Neural crest cell (in vitro differentiated cells): ENCODE results near the gene NR5A1. TPM values are rescaled to one million over a fixed set of nuclear protein-coding genes. Genes with fewer than 3 reads are reported as not detected.
A peak's percentile ranks its signal among the peaks of the same experiment; 100 is the strongest.

Experiments
- DNase-seq: peaks from one replicate; pipeline ENCODE4 v3.0.0; 2021; ENCODE audit warnings: low read depth, mixed read lengths, low spot score
- H3K27ac Mint-ChIP-seq: one replicate; pipeline ENCODE4 v1.8.0; 2021; ENCODE audit warnings: mild to moderate bottlenecking, mixed read lengths; ENCODE audit not compliant: unreplicated experiment
- H3K27me3 Mint-ChIP-seq: 2 replicates; pipeline ENCODE4 v1.8.0; 2021; ENCODE audit warnings: low read depth, mild to moderate bottlenecking, mixed read lengths
- H3K36me3 Mint-ChIP-seq: 2 replicates; pipeline ENCODE4 v1.8.0; 2021; ENCODE audit warnings: low read depth, mild to moderate bottlenecking, mixed read lengths
- H3K4me1 Mint-ChIP-seq: 2 replicates; pipeline ENCODE4 v1.8.0; 2021; ENCODE audit warnings: mixed read lengths
- H3K4me3 Mint-ChIP-seq: one replicate; pipeline ENCODE4 v1.8.0; 2021; ENCODE audit warnings: mild to moderate bottlenecking, mixed read lengths
- H3K9me3 Mint-ChIP-seq: 2 replicates; pipeline ENCODE4 v1.8.0; 2021; ENCODE audit warnings: mixed read lengths
- CTCF ChIP-seq: fragments of 200-600 bp; sonication (generic); conservative IDR thresholded peaks from 2 replicates; pipeline ENCODE4 v1.5.0; 2021; ENCODE audit warnings: antibody characterized with exemption, mild to moderate bottlenecking
- total RNA-seq: library from RNA; stranded (reverse); gene quantifications from 2 replicates; pipeline ENCODE4 v1.2.1, GENCODE V29; 2021

The NR5A1 gene
- total RNA-seq, 1 donor from 2014 or later, result 0.35 TPM

GRCh38 chr9:124450241-124450924, 56.8 kb downstream of the NR5A1 start, which contains the start of gene ADGRD2:
TSS of gene ADGRD2 (plus strand) at chr9:124450451. CDS start at chr9:124451667, 1,216 bp downstream.
- DNase-seq, result peak; percentile 47
- peak within 1 kb of the TSS; percentile 66 for H3K4me3 Mint-ChIP-seq
- peaks cover 68% of the 10 kb centered on the region for H3K27me3 Mint-ChIP-seq
- H3K27ac Mint-ChIP-seq, result no peak within 1 kb of the TSS
- H3K4me1 Mint-ChIP-seq, result peaks cover 8% of the 10 kb centered on the region
- no peaks in the 10 kb centered on the region for H3K36me3 Mint-ChIP-seq
- no peaks in the 10 kb centered on the region for H3K9me3 Mint-ChIP-seq
- TF ChIP-seq CTCF, result no peak

DNA sequence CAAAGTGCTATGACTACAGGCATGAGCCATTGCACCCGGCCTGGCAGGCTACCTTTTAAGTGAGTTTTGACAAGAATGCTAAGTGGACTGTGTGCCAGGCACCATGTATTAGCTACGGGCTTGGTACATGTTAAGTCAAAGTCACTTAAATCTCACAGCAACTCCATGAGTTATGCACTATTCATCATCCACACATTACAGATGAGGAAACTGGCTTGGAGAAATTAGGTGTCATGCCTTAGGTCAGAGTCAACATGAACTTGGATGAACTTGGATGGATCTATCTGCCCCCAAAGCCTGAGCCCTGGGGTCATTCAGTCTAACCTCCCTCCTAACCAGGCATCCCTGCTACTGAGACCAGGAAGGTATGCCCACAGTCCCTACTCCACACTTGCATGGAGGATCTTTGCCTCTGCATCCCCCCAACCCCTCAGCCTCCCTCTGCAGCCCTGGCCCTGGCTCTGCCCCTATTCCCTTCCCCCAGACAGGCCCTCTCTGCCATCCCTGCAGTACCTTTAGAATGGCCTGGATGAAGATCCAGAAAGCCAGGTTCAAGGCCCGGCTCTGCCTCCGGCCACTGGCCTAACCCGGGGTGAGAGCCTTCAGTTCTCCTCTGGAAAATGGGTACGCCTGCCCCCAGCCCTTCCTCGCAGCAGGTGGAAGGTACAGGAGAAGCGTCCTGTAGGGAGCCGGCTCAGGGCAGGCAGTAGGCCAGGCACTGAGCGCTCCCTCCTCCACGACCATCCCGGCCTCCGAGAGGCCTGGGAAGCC, 57.6 kb downstream of the NR5A1 start:
- peaks cover 8% of the 10 kb centered on the region for H3K4me1 Mint-ChIP-seq
- H3K36me3 Mint-ChIP-seq, result no peaks in the 10 kb centered on the region
- no peak overlapping the region for H3K27ac Mint-ChIP-seq
- no peak overlapping the region for H3K4me3 Mint-ChIP-seq
- H3K9me3 Mint-ChIP-seq, result no peaks in the 10 kb centered on the region
- H3K27me3 Mint-ChIP-seq, result peaks cover 63% of the 10 kb centered on the region
- TF ChIP-seq CTCF, result no peak
- DNase-seq, result no peak

DNA sequence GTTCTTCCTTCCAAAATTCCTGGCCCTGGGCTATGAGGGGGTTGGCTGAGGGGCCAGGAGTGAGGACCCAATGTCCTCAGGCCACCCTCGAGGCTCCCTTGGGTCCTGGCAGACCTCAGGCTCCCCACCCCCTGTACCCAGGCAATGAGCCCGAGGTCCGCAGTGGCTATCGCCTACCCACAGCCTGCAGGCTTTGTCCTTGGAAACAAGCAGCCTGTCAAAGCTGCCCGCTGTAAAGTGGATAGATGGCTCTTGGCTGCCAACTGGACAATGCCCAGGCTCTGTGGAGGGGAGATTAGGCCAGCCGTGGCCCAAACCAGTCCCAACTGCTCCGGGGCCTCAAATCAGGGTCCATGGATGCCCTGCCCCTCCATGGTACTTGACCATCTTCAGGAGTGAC, 59.2 kb downstream of the NR5A1 start:
- DNase-seq, result no peak
- no peak for TF ChIP-seq CTCF
- H3K36me3 Mint-ChIP-seq, result no peaks in the 10 kb centered on the region
- no peak overlapping the region for H3K27ac Mint-ChIP-seq
- peaks cover 56% of the 10 kb centered on the region for H3K27me3 Mint-ChIP-seq
- H3K4me1 Mint-ChIP-seq, result peaks cover 8% of the 10 kb centered on the region
- no peaks in the 10 kb centered on the region for H3K9me3 Mint-ChIP-seq
- no peak overlapping the region for H3K4me3 Mint-ChIP-seq

DNA sequence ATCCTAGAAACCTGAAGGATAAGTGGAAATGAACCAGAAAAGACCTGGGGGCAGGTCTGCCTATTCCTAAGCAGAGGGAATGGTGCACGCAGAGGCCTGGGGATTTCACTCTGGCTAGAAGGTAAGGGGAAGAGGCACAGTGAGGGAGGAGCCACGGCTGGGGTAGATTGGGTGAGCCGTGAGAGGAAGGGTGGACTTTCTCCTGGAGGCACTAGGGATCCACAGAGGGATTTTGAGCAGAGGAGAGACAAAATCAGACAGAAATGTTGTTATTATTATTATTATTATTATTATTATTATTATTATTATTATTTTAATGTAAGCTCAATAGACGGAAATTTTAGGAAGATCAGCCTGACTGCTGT, 59.9 kb downstream of the NR5A1 start:
- no peaks in the 10 kb centered on the region for H3K36me3 Mint-ChIP-seq
- H3K4me1 Mint-ChIP-seq, result peaks cover 8% of the 10 kb centered on the region
- no peak for TF ChIP-seq CTCF
- H3K27ac Mint-ChIP-seq, result no peak overlapping the region
- DNase-seq, result no peak
- no peak overlapping the region for H3K4me3 Mint-ChIP-seq
- H3K9me3 Mint-ChIP-seq, result no peaks in the 10 kb centered on the region
- peaks cover 50% of the 10 kb centered on the region for H3K27me3 Mint-ChIP-seq

- no peaks in the 10 kb centered on the region for H3K36me3 Mint-ChIP-seq
These were observed 63.0 kb downstream of the NR5A1 start for GRCh38 chr9:124444166-124444565.

More at GRCh38 chr9:124444166-124444565, 63.0 kb downstream of the NR5A1 start:
- Mint-ChIP-seq H3K9me3 (no peaks in the 10 kb centered on the region), H3K27ac (no peak overlapping the region), H3K27me3 (peaks cover 20% of the 10 kb centered on the region), H3K4me1 (no peaks in the 10 kb centered on the region), H3K4me3 (no peak overlapping the region)
- TF ChIP-seq CTCF, result no peak
- DNase-seq, result no peak
